Calu3 (cell line): Measurements from ENCODE around the gene HPSE2. TPM values are rescaled to one million over a fixed set of nuclear protein-coding genes. Genes with fewer than 3 reads are reported as not detected.

Experiments used
- BruUV-seq: library from RNA; stranded (reverse); fragments of 400-500 nt; replicated peaks from 2 replicates; lab custom pipeline; 2021; lab: Mats Ljungman, UMichigan
- CTCF ChIA-PET: fragments of 300-600 bp; sonication (Branson Sonifier 250); formaldehyde crosslinking; loops from one replicate; lab custom pipeline; 2022; ENCODE audit warnings: antibody characterized with exemption; lab: Charles Lee
- DNase-seq: peaks from one replicate; pipeline ENCODE4 v3.0.0; 2022
- H3K27ac Mint-ChIP-seq: one replicate; pipeline ENCODE4 v1.8.0; 2022; ENCODE audit warnings: mixed read lengths; ENCODE audit not compliant: unreplicated experiment
- H3K27me3 Mint-ChIP-seq: one replicate; pipeline ENCODE4 v1.8.0; 2022; ENCODE audit warnings: mixed read lengths; ENCODE audit not compliant: unreplicated experiment
- H3K36me3 Mint-ChIP-seq: one replicate; pipeline ENCODE4 v1.8.0; 2022; ENCODE audit warnings: mild to moderate bottlenecking, moderate library complexity, mixed read lengths; ENCODE audit not compliant: insufficient read depth, unreplicated experiment
- H3K4me1 Mint-ChIP-seq: one replicate; pipeline ENCODE4 v1.8.0; 2022; ENCODE audit warnings: mild to moderate bottlenecking, low read depth, mixed read lengths; ENCODE audit not compliant: unreplicated experiment
- H3K4me3 Mint-ChIP-seq: one replicate; pipeline ENCODE4 v1.8.0; 2022; ENCODE audit warnings: mild to moderate bottlenecking, low read depth, moderate library complexity, mixed read lengths; ENCODE audit not compliant: unreplicated experiment
- H3K9me3 Mint-ChIP-seq: one replicate; pipeline ENCODE4 v1.8.0; 2022; ENCODE audit warnings: low read depth, mixed read lengths; ENCODE audit not compliant: unreplicated experiment
- CTCF ChIP-seq: fragments of 200-600 bp; IDR thresholded peaks from one replicate; pipeline ENCODE4 v1.8.0; 2022; ENCODE audit warnings: antibody characterized with exemption; ENCODE audit not compliant: unreplicated experiment
- intact Hi-C: fragments of 100-400 bp; cut with micrococcal nuclease; formaldehyde crosslinking; loops from one replicate; pipeline ENCODE4 v1.10.0; 2022; ENCODE audit not compliant: unreplicated experiment
- total RNA-seq: library from RNA; stranded (reverse); gene quantifications from 2 replicates; pipeline ENCODE4 v1.2.3, GENCODE V29; 2022

HPSE2 gene
- total RNA-seq, 1 experiment from 2014 or later = not detected

- no peaks in the 10 kb centered on the region for H3K36me3 Mint-ChIP-seq
- no peak overlapping the region for H3K27ac Mint-ChIP-seq
- no peaks in the 10 kb centered on the region for H3K4me1 Mint-ChIP-seq
- no peaks in the 10 kb centered on the region for H3K9me3 Mint-ChIP-seq
- no peak for TF ChIP-seq CTCF
- DNase-seq = no peak
- intact Hi-C loops = no loop called here
- no TSS peak for BruUV-seq
- H3K27me3 Mint-ChIP-seq = peaks cover 69% of the 10 kb centered on the region
- H3K4me3 Mint-ChIP-seq = no peak overlapping the region
- CTCF ChIA-PET = interaction anchor here (0.6 kb wide), 1 partner anchor 23 kb away, joined by 3 read pairs; no protein-coding TSS in a partner anchor
These were observed 628 bp downstream of the HPSE2 start for GRCh38 chr10:99234791-99235657.

GRCh38 chr10:99234041-99234790 lies 1.4 kb downstream of the HPSE2 start:
- peak; percentile 7 for DNase-seq
- Mint-ChIP-seq H3K4me3 (peak overlapping the region; percentile 49), H3K36me3 (no peaks in the 10 kb centered on the region), H3K27ac (no peak overlapping the region), H3K9me3 (no peaks in the 10 kb centered on the region), H3K27me3 (peaks cover 77% of the 10 kb centered on the region), H3K4me1 (no peaks in the 10 kb centered on the region)
- TF ChIP-seq CTCF = no peak
- no TSS peak for BruUV-seq
- CTCF ChIA-PET = interaction anchor here (0.6 kb wide), 1 partner anchor 24 kb away, joined by 3 read pairs; no protein-coding TSS in a partner anchor
- intact Hi-C loops = no loop called here

DNA sequence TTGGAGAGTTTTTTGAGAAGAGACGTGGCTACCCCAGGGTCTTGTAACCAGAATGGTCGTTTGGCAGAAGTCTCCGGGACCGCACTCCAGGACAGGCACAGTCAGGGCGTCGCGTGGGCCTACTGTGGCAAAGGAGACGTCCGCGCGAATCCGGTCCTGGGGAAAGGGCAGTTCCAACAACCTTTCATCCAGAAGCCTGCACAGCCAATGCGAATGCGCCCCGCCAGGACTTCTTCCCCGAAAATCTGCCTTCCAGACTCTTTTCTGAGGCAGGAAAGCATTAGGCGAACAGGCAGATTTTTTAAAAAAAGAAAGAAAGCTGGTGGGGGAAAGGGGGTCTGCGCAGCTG lies 2.0 kb downstream of the HPSE2 start:
- intact Hi-C loops = no loop called here
- H3K9me3 Mint-ChIP-seq = no peaks in the 10 kb centered on the region
- BruUV-seq = no TSS peak
- H3K36me3 Mint-ChIP-seq = no peaks in the 10 kb centered on the region
- H3K4me1 Mint-ChIP-seq = no peaks in the 10 kb centered on the region
- H3K27ac Mint-ChIP-seq = no peak overlapping the region
- peaks cover 83% of the 10 kb centered on the region for H3K27me3 Mint-ChIP-seq
- no peak for DNase-seq
- H3K4me3 Mint-ChIP-seq = peak overlapping the region; percentile 49
- no peak for TF ChIP-seq CTCF
- CTCF ChIA-PET = no interaction called here

- BruUV-seq = no TSS peak
- CTCF ChIA-PET = no interaction called here
- Mint-ChIP-seq H3K9me3 (no peaks in the 10 kb centered on the region), H3K27me3 (peaks cover 88% of the 10 kb centered on the region), H3K4me1 (no peaks in the 10 kb centered on the region), H3K4me3 (no peak overlapping the region), H3K36me3 (no peaks in the 10 kb centered on the region), H3K27ac (no peak overlapping the region)
- intact Hi-C loops = no loop called here
- no peak for DNase-seq
- no peak for TF ChIP-seq CTCF
These were observed 2.5 kb downstream of the HPSE2 start for GRCh38 chr10:99233000-99233688.
